ENCODE data around the gene LSP1.
A peak's percentile ranks its signal among the peaks of the same experiment; 100 is the strongest.
"Not testable (repeated sequence)": the region's sequence is repeated elsewhere in the genome, so short reads cannot be mapped to it uniquely, and the experiment has no call there.

Gene LSP1, protein sequence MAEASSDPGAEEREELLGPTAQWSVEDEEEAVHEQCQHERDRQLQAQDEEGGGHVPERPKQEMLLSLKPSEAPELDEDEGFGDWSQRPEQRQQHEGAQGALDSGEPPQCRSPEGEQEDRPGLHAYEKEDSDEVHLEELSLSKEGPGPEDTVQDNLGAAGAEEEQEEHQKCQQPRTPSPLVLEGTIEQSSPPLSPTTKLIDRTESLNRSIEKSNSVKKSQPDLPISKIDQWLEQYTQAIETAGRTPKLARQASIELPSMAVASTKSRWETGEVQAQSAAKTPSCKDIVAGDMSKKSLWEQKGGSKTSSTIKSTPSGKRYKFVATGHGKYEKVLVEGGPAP
- 314 to 1,826 (median 712) reads per million in 18 experiments for total RNA-seq

DNA sequence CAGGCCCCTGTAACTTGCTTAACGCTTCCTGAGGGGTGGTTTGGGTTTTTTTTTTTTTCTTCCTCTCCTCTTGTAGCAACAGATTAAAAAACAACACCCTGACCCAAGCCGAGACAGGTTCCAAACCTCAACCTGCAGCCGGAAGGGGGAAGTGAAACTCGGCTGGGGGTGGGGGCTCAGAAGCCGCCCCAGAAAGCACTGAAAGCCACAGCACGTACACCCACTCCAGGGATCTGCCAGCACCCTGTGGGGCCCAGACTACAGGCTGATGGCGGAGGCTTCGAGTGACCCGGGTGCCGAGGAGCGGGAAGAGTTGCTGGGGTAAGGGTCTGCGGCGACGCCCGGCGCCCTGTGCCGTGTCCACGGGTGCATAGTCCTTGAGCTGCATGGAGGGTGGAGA lies at the start of gene LSP1:
Gene LSP1 (plus strand): TSS at position 208 of the 400 bp plus-strand sequence. CDS start 61 bp downstream, at position 269.
- DNase-seq: peak; percentile 77 to 90

DNA sequence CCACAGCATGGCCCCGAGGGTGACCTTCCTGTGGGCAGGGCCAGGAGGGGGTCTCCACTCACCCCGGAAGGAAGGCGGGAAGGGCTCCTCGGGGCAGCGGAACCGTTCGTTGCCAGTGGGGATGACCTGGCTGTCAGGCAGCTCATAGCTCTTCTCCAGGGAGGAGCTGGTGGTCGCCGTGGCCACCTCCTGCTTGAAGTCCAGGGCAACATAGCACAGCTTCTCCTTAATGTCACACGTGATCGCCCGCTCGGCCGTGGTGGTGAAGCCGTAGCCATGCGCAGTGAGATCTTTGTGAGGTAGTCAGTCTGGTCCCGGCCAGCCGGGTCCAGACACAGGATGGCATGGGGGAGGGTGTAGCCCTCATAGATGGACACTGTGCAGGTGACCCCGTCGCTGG lies 49.6 kb upstream of the LSP1 start:
- DNase-seq: no peak

GRCh38 chr11:1803835-1804519 lies 48.9 kb upstream of the LSP1 start:
- not testable (repeated sequence) for DNase-seq

- DNase-seq: no peak
These were observed 47.4 kb upstream of the LSP1 start for GRCh38 chr11:1805525-1805924.

DNA sequence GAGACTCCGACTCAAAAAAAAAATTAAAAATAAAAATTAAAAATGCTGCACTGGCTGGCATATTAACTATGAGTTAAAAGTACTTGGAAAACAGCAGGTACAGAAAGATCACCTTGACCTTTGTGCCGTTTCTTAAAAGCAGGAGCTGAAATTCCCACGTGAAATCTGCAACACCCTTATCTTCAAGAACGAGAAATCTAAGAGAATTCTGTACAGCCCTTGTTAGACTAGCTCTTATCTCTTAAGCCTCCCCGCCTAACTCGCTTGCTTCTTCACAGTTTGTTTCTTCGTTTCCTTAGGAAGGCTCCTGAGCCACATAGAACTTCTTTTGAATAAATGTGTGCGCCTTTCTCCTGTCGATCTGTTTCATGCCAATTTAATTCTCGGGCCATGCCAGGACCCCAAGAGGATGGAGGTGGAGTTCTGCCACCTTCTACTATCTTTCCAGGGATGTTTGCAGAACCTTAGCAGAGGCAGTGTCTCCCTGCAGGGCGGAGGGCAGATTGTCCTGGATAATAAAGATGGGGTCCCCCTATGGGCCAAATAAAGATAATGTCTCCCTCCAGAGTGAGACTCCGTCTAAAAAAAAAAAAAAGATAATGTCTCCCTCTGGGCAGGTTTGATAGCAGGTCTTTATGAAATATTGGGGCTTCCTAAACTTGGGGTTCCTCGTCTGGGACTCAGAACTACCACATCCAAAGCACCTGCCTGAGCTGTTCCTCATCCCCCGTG lies 45.5 kb upstream of the LSP1 start:
- no peak for DNase-seq

GRCh38 chr11:1810761-1811160 lies 42.1 kb upstream of the LSP1 start:
- DNase-seq: peak; percentile 87 to 91

GRCh38 chr11:1812274-1812673 lies 40.6 kb upstream of the LSP1 start:
- DNase-seq: no peak

DNA sequence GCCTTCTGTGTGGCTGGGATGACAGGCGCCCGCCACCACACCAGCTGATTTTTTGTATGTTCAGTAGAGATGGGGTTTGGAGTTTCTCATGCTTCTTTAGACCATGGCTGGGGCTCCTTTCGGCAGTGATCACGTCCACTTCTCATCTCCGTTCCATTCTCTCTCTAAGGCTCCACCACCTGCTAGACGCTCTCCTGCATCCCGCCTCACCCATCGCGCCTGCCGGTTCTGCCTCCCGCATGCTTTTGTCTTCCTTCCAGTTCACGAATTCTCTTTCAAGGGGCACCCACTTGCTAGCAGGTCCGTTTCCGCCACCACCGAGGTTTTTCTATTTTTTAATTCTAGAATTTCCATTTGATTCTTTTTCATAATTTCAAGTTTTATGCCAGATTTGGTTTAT lies 40.1 kb upstream of the LSP1 start:
- no peak for DNase-seq

DNA sequence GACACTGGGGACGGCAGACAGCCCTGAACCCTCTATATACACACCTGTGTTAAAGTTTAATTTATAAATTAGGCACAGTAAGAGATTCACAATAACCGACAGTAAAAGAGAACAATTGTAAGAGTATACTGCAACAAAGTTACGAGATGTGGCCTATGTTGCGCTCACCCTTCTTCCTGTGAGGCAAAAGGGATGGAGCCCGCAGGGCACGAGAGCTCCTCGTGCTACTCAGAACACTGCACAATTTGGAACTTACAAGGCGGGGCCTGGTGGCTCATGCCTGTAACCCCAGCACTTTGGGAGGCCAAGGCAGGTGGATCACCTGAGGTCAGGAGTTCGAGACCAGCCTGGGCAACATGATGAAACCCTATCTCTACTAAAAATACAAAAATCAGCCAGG lies 39.5 kb upstream of the LSP1 start:
- DNase-seq: not testable (repeated sequence)

GRCh38 chr11:1814691-1815090 lies 38.2 kb upstream of the LSP1 start:
- no peak for DNase-seq

GRCh38 chr11:1815311-1815710 lies 37.6 kb upstream of the LSP1 start:
- no peak for DNase-seq

- DNase-seq: no peak
These were observed 37.1 kb upstream of the LSP1 start for GRCh38 chr11:1815751-1816150.

- no peak for DNase-seq
These were observed 35.9 kb upstream of the LSP1 start for GRCh38 chr11:1817000-1817399.

GRCh38 chr11:1817511-1817910 lies 35.4 kb upstream of the LSP1 start:
- no peak for DNase-seq

DNA sequence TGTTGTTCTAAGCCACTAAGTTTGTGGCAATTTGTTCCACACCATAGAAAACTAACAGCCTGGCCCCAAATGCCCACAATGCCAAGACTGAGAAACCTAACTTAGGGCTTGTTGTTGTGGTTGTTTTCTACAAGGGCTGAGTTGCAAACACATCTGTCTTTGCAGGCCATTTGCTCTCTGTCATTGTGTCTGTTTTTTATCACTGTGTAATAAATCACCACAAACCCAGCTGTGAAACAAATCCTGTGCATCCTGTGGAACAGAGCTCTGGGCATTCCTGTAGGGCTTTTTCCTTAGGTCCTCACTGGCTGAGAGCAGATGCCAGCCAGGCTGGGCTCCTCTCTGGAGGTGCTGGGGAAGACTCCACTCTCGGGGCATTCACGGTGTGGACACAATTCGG lies 33.8 kb upstream of the LSP1 start:
- DNase-seq: no peak

- no peak for DNase-seq
These were observed 32.2 kb upstream of the LSP1 start for GRCh38 chr11:1820463-1821325.

DNA sequence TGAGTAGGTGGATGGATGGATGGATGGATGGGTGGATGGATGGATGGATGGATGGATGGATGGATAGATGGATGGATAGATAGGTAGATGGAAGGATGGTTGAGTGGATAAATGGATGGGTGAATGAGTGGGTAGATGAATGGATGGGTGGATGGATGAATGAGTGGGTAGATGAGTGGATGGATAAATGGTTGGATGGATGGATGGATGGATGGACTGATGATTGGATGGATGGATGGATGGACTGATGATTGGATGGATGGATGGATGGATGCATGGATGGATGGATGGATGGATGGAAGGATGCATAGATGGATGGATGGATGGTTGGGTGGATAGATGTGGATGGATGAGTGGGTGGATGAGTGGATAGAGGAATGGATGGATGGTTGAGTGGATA lies 31.3 kb upstream of the LSP1 start:
- DNase-seq: no peak

DNA sequence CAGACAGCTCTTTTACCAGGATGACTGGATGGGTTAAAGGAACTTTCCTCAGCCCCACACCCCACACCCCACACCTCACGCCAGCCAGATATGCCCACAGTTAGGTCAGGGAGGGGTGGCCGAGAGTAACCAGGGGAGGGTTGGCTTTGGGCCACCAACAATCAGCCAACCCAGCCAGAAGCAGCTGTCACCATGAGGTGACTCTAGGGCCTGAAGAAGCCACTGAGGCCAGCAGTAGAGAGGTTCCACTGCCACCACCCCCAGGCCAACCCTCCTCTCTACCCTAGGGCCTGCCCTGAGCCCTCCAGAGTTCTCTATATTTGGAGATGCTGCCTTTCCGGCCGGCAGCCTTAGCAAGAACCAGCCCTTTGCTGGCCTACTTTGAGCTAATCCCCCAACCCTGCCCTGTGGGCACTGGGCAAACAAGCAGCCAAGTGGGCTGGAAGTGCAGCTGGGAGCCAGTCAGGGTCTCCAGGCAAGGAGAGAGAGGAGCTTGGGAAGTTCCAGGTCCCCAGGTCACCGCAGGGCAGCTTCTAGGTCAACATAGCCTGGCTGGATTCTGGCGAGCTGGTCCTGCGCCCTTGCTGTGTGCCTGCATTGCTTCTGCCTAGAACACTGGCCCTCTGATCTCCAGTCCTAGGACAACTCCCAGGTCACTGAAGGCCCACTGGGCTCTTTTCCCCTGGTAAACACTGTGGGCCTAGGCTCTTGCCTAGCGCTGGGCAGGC lies 30.1 kb upstream of the LSP1 start:
- no peak for DNase-seq

- no peak for DNase-seq
These were observed 29.3 kb upstream of the LSP1 start for GRCh38 chr11:1823376-1824220.

GRCh38 chr11:1824221-1825038 lies 28.5 kb upstream of the LSP1 start:
- no peak for DNase-seq

Data from inflammatory macrophage (primary cell).